A549 (cell line): ENCODE data around the gene ZNF398. TPM values are rescaled to one million over a fixed set of nuclear protein-coding genes. Genes with fewer than 3 reads are reported as not detected.

Experiments
- ATAC-seq, 2 experiments: fragments of 200-7000 bp in 1 of 2; fragments of >200 bp in 1 of 2; cut with Nextera tagmentation in 1 of 2; cut with Tn5 transposase in 1 of 2; 3 replicates each; pipeline versions ENCODE4 v1.8.0 to v1.9.1; 2018 to 2020; ENCODE audit warnings: mild to moderate bottlenecking in 1 of 2, moderate library complexity in 1 of 2
- CTCF ChIA-PET: fragments of 300-600 bp; sonication (Branson Sonifier 250); formaldehyde crosslinking; extraction: SDS; loops from one replicate; lab custom pipeline; 2021; ENCODE audit warnings: antibody characterized with exemption, inconsistent platforms; lab: Yijun Ruan, JAX
- POLR2A ChIA-PET: fragments of 350-600 bp; formaldehyde crosslinking; extraction: SDS; loops from one replicate; lab custom pipeline; 2021; ENCODE audit warnings: antibody characterized with exemption, inconsistent platforms; lab: Yijun Ruan, JAX
- DNase-seq, 2 experiments: peaks; one replicate each; pipeline versions ENCODE4 v3.0.0 to v3.0.0-alpha.2; 2011 to 2016; ENCODE audit warnings: low read depth in 1 of 2, low spot score in 1 of 2
- FAIRE-seq: peaks from 2 replicates; lab custom pipeline; 2011; peaks lifted over from hg19 to GRCh38; lab: Jason Lieb, UNC
- H3K27ac ChIP-seq, 2 experiments: fragments of >200 bp; sonication (Bioruptor Twin); formaldehyde crosslinking; 3 replicates each; pipeline ENCODE4 v1.5.1; 2016 to 2017
- H3K4me1 ChIP-seq: fragments of >200 bp; sonication (Bioruptor Twin); formaldehyde crosslinking; 3 replicates; pipeline ENCODE4 v1.6.1; 2016
- H3K4me2 ChIP-seq: fragments of >200 bp; sonication (Bioruptor Twin); formaldehyde crosslinking; 3 replicates; pipeline ENCODE4 v1.6.1; 2016
- H3K4me3 ChIP-seq: fragments of >200 bp; sonication (Bioruptor Twin); formaldehyde crosslinking; 3 replicates; pipeline ENCODE4 v1.5.1; 2016
- H3K9me3 ChIP-seq: fragments of >200 bp; sonication (Bioruptor Twin); formaldehyde crosslinking; 3 replicates; pipeline ENCODE4 v1.6.1; 2016
- CHD2 ChIP-seq: fragments of 150-350 bp; IDR thresholded peaks from 2 replicates; pipeline ENCODE4 v1.6.1; 2014; ENCODE audit warnings: low read length; ENCODE audit not compliant: partially characterized antibody
- CHD4 ChIP-seq: fragments of 200-600 bp; sonication (generic); IDR thresholded peaks from 2 replicates; pipeline ENCODE4 v1.6.1; 2016; ENCODE audit warnings: antibody characterized with exemption, mild to moderate bottlenecking, borderline replicate concordance
- EHF ChIP-seq: fragments of 250-450 bp; sonication (Bioruptor Pico); IDR thresholded peaks from 2 replicates; pipeline ENCODE4 v1.5.0; 2020; ENCODE audit warnings: mild to moderate bottlenecking
- FOSB ChIP-seq: fragments of 250-450 bp; sonication (Bioruptor Pico); IDR thresholded peaks from 2 replicates; pipeline ENCODE4 v1.5.0; 2020; ENCODE audit warnings: mild to moderate bottlenecking, moderate library complexity
- GATA3 ChIP-seq: IDR thresholded peaks from 2 replicates; pipeline ENCODE4 v1.6.1; 2012; ENCODE audit warnings: borderline replicate concordance
- HES2 ChIP-seq: fragments of >200 bp; sonication (Bioruptor Twin); formaldehyde crosslinking; IDR thresholded peaks from 2 replicates; pipeline ENCODE4 v1.6.1; 2016
- HEYL ChIP-seq: fragments of 250-450 bp; sonication (Bioruptor Pico); IDR thresholded peaks from 2 replicates; pipeline ENCODE4 v1.8.0; 2021; ENCODE audit warnings: mild to moderate bottlenecking, moderate library complexity
- HMGXB4 ChIP-seq: fragments of 250-450 bp; sonication (Bioruptor Pico); IDR thresholded peaks from 2 replicates; pipeline ENCODE4 v1.5.0; 2021; ENCODE audit warnings: mild to moderate bottlenecking, moderate library complexity, borderline replicate concordance
- JUNB ChIP-seq: fragments of >200 bp; sonication (Bioruptor Twin); formaldehyde crosslinking; IDR thresholded peaks from 2 replicates; pipeline ENCODE4 v1.6.1; 2016
- KDM5A ChIP-seq: fragments of 200-600 bp; sonication (generic); IDR thresholded peaks from 2 replicates; pipeline ENCODE4 v1.6.1; 2016; ENCODE audit warnings: antibody characterized with exemption, mild to moderate bottlenecking
- MAFK ChIP-seq: fragments of 450-650 bp; IDR thresholded peaks from 2 replicates; pipeline ENCODE4 v1.6.1; 2014; ENCODE audit not compliant: partially characterized antibody
- NFE2L2 ChIP-seq: fragments of 150-350 bp; conservative IDR thresholded peaks from 2 replicates; pipeline ENCODE4 v1.6.1; 2014; ENCODE audit warnings: low read length
- NPAS2 ChIP-seq: fragments of 250-450 bp; sonication (Bioruptor Pico); IDR thresholded peaks from 2 replicates; pipeline ENCODE4 v1.8.0; 2022; ENCODE audit warnings: mild to moderate bottlenecking, moderate library complexity, borderline replicate concordance
- RARB ChIP-seq: fragments of 250-450 bp; sonication (Bioruptor Pico); IDR thresholded peaks from 2 replicates; pipeline ENCODE4 v1.8.0; 2021; ENCODE audit warnings: mild to moderate bottlenecking, moderate library complexity
- RCOR1 ChIP-seq: fragments of 150-350 bp; IDR thresholded peaks from 2 replicates; pipeline ENCODE4 v1.6.1; 2014; ENCODE audit warnings: antibody characterized with exemption, low read length, low read depth
- SREBF2 ChIP-seq: fragments of 450-650 bp; IDR thresholded peaks from 2 replicates; pipeline ENCODE4 v1.6.1; 2014; ENCODE audit warnings: mild to moderate bottlenecking, moderate library complexity
- USF2 ChIP-seq: fragments of 450-650 bp; IDR thresholded peaks from 2 replicates; pipeline ENCODE4 v1.6.1; 2014; ENCODE audit warnings: antibody characterized with exemption
- ZC3H11A ChIP-seq: fragments of 450-650 bp; IDR thresholded peaks from 2 replicates; pipeline ENCODE4 v1.6.1; 2014; ENCODE audit warnings: antibody characterized with exemption, mild to moderate bottlenecking
- ZFP36 ChIP-seq: fragments of 450-650 bp; IDR thresholded peaks from 2 replicates; pipeline ENCODE4 v1.6.1; 2014; ENCODE audit warnings: borderline replicate concordance; ENCODE audit not compliant: partially characterized antibody
- ZNF302 ChIP-seq: fragments of 250-450 bp; sonication (Bioruptor Pico); IDR thresholded peaks from 2 replicates; pipeline ENCODE4 v1.9.0; 2021; ENCODE audit warnings: inconsistent platforms, mild to moderate bottlenecking, moderate library complexity
- ZSCAN20 ChIP-seq: fragments of 250-450 bp; sonication (Bioruptor Pico); IDR thresholded peaks from 2 replicates; pipeline ENCODE4 v1.8.0; 2022; ENCODE audit warnings: mild to moderate bottlenecking, moderate library complexity
- WGBS: methylation state at CpG from one replicate; pipeline ENCODE4 v1.1.6; 2017; ENCODE audit errors: missing lambda C conversion rate; 5-methylcytosine and 5-hydroxymethylcytosine counted together
- polyA plus RNA-seq, 4 experiments: library from polyadenylated mRNA; depleted of rRNA in 3 of 4; stranded (reverse); fragments of >200 nt; fragmentation: RNase III in 1 of 4; extraction: RNeasy Plus Mini Kit Qiagen cat#74134 plus additional on column Dnase treatment in 1 of 4; gene quantifications; 2 replicates in 3 of 4; 3 replicates in 1 of 4; pipeline ENCODE4 v1.2.3, GENCODE V29; 2011 to 2017
- TF ChIP-seq, protein P1 (sequence below): fragments of >200 bp; sonication (Bioruptor Twin); formaldehyde crosslinking; IDR thresholded peaks from 3 replicates; pipeline ENCODE4 v1.6.1; 2016
- TF ChIP-seq, protein P2 (sequence below): IDR thresholded peaks from 2 replicates; pipeline ENCODE4 v1.6.1; 2012

Gene ZNF398
- polyA plus RNA-seq, 2 of the 4 experiments (the other 2 are of a cell fraction): 6.6 to 8.1 TPM

DNA sequence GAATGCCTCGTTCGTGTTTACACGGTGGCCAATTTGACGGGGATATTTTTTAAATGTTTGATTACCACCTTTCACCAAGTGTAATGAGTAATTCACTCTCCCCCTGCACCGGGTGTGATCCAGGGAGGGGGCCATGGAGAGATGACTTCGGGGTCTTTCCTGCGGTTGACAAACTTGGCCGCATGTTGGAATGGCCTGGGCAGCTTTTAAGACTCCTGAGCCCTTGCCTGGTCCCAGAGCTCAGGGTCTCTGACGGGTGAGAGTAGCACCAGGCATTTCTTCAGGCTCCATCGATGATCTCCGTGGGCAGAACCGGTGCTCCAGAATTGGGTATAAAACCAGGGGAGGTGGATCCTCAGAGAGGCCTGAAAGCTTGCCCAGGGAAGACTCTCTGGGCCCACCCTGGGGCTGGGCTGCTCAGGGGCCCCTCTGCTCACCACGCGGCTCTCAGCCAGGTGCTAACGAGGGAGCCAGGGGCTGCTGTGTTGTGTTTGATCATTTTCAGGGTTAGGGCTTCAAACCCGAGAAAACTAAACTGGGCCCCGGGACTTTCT lies 49.0 kb downstream of the ZNF398 start:
- CTCF ChIA-PET: interaction anchor here (0.6 to 4.0 kb wide), 17 partner anchors 9 to 70 kb away, joined by 3 to 21 read pairs (median 7); partner anchors contain the start of genes ZNF398, ZNF425 and ZNF783
- no peak for FAIRE-seq
- WGBS: 2% methylated on average over 17 of the region's 17 CpGs

GRCh38 chr7:149196705-149197171 lies 49.5 kb downstream of the ZNF398 start:
- TF ChIP-seq FOSB: no peak
- TF ChIP-seq, all 56 proteins: peak for 0
- ATAC-seq (peak in 1 of 2 experiments; percentile 33; a peak in 3 of 6 replicates), DNase-seq (peak; percentile 18 to 36), FAIRE-seq (no peak)
- peak overlapping the region; percentile 93 to 94 for H3K27ac ChIP-seq
- CTCF ChIA-PET: interaction anchor here (0.8 to 4.0 kb wide), 7 partner anchors 11 to 80 kb away, joined by 3 to 21 read pairs (median 5); partner anchors contain the start of genes ZNF398, ZNF425 and ZNF783
- POLR2A ChIA-PET: no interaction called here
- peaks cover 14% of the 10 kb centered on the region; the same call in 1 of the 3 replicates for H3K4me1 ChIP-seq
- no peaks in the 10 kb centered on the region for H3K9me3 ChIP-seq
- H3K4me2 ChIP-seq: peak overlapping the region; percentile 95
- 4% methylated on average over 7 of the region's 7 CpGs for WGBS
- H3K4me3 ChIP-seq: peak overlapping the region; percentile 77

More for the DNA sequence above, 49.0 kb downstream of the ZNF398 start:
- H3K27ac ChIP-seq: peak overlapping the region; percentile 93 to 94
- POLR2A ChIA-PET: no interaction called here
- ATAC-seq: peak in 1 of 2 experiments; percentile 15; a peak in 3 of 6 replicates
- TF ChIP-seq CHD2 (no peak), SREBF2 (no peak), KDM5A (no peak), FOSB (no peak), CHD4 (no peak), RCOR1 (no peak), ZSCAN20 (CRISPR knock-in tag) (no peak)
- TF ChIP-seq, protein P1, sequence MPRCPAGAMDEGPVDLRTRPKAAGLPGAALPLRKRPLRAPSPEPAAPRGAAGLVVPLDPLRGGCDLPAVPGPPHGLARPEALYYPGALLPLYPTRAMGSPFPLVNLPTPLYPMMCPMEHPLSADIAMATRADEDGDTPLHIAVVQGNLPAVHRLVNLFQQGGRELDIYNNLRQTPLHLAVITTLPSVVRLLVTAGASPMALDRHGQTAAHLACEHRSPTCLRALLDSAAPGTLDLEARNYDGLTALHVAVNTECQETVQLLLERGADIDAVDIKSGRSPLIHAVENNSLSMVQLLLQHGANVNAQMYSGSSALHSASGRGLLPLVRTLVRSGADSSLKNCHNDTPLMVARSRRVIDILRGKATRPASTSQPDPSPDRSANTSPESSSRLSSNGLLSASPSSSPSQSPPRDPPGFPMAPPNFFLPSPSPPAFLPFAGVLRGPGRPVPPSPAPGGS: no peak
- TF ChIP-seq, protein P2, sequence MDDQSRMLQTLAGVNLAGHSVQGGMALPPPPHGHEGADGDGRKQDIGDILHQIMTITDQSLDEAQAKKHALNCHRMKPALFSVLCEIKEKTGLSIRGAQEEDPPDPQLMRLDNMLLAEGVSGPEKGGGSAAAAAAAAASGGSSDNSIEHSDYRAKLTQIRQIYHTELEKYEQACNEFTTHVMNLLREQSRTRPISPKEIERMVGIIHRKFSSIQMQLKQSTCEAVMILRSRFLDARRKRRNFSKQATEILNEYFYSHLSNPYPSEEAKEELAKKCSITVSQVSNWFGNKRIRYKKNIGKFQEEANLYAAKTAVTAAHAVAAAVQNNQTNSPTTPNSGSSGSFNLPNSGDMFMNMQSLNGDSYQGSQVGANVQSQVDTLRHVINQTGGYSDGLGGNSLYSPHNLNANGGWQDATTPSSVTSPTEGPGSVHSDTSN: no peak
- TF ChIP-seq, all 56 proteins: peak for 0
- Histone ChIP-seq H3K4me3 (peak overlapping the region; percentile 77), H3K4me2 (peak overlapping the region; percentile 95), H3K9me3 (no peaks in the 10 kb centered on the region), H3K4me1 (peaks cover 14% of the 10 kb centered on the region; the same call in 1 of the 3 replicates)
- DNase-seq: peak in 1 of 2 experiments; percentile 18

- Histone ChIP-seq H3K4me2 (0 out of 3 replicates have a peak overlapping the region, but pooled peaks have one; percentile 95), H3K9me3 (no peaks in the 10 kb centered on the region), H3K4me1 (peaks cover 14% of the 10 kb centered on the region; the same call in 1 of the 3 replicates), H3K4me3 (no peak overlapping the region), H3K27ac (no peak overlapping the region)
- ATAC-seq (no peak), FAIRE-seq (no peak), DNase-seq (no peak)
- no peak for TF ChIP-seq HES2
- no peak for TF ChIP-seq USF2
- no peak for TF ChIP-seq SREBF2
- no peak for TF ChIP-seq ZFP36
- no peak for TF ChIP-seq MAFK
- no peak for TF ChIP-seq ZC3H11A
- no peak for TF ChIP-seq EHF (CRISPR knock-in tag)
- no peak for TF ChIP-seq ZNF302 (CRISPR knock-in tag)
- no peak for TF ChIP-seq HMGXB4
- TF ChIP-seq FOSB: no peak
- TF ChIP-seq CHD4: no peak
- TF ChIP-seq HEYL (CRISPR knock-in tag): no peak
- no peak for TF ChIP-seq GATA3
- no peak for TF ChIP-seq JUNB
- TF ChIP-seq RARB (CRISPR knock-in tag): no peak
- no peak for TF ChIP-seq NPAS2
- no peak for TF ChIP-seq NFE2L2
- WGBS: 83% methylated on average over 4 of the region's 4 CpGs
- POLR2A ChIA-PET: no interaction called here
- CTCF ChIA-PET: interaction anchor here (0.6 to 4.0 kb wide), 7 partner anchors 10 to 79 kb away, joined by 3 to 21 read pairs (median 9); partner anchors contain the start of genes ZNF398, ZNF425 and ZNF783
Observed at GRCh38 chr7:149197675-149198074, 50.4 kb downstream of the ZNF398 start.
